Activated naive CD8-positive, alpha-beta T cell treated with anti-CD3 and anti-CD28 coated beads, Interleukin-2, amount 50 U/mL, for 24 hours (primary cell): ENCODE results near the gene LEMD3.

ENCODE experiments used
- ATAC-seq: fragments of 150-1000 bp; cut with Tn5 transposase; one replicate; pipeline ENCODE4 v1.10.0; 2021
- DNase-seq: peaks from one replicate; pipeline ENCODE4 v3.0.0; 2021
- H3K27ac Mint-ChIP-seq: one replicate; pipeline ENCODE4 v1.8.0; 2021; ENCODE audit warnings: mild to moderate bottlenecking, mixed read lengths
- H3K27me3 Mint-ChIP-seq: one replicate; pipeline ENCODE4 v1.8.0; 2021; ENCODE audit warnings: mixed read lengths
- H3K36me3 Mint-ChIP-seq: one replicate; pipeline ENCODE4 v1.8.0; 2021; ENCODE audit warnings: low read depth, mixed read lengths
- H3K4me1 Mint-ChIP-seq: one replicate; pipeline ENCODE4 v1.8.0; 2021; ENCODE audit warnings: mixed read lengths
- H3K4me3 Mint-ChIP-seq: one replicate; pipeline ENCODE4 v1.8.0; 2021; ENCODE audit warnings: mild to moderate bottlenecking, moderate library complexity, mixed read lengths
- H3K9me3 Mint-ChIP-seq: one replicate; pipeline ENCODE4 v1.8.0; 2021; ENCODE audit warnings: mixed read lengths

LEMD3 gene

GRCh38 chr12:65155784-65156183, 13.6 kb upstream of the LEMD3 start:
- peaks cover 18% of the 10 kb centered on the region for H3K4me1 Mint-ChIP-seq
- H3K27me3 Mint-ChIP-seq = peaks cover 8% of the 10 kb centered on the region
- H3K4me3 Mint-ChIP-seq = peak overlapping the region; percentile 54
- H3K36me3 Mint-ChIP-seq = no peaks in the 10 kb centered on the region
- DNase-seq (no peak), ATAC-seq (peak; percentile 42)
- peak overlapping the region; percentile 75 for H3K27ac Mint-ChIP-seq
- no peaks in the 10 kb centered on the region for H3K9me3 Mint-ChIP-seq

- ATAC-seq (peak; percentile 54), DNase-seq (no peak)
- Mint-ChIP-seq H3K36me3 (no peaks in the 10 kb centered on the region), H3K27ac (peak overlapping the region; percentile 75), H3K4me3 (peak overlapping the region; percentile 54), H3K9me3 (no peaks in the 10 kb centered on the region), H3K27me3 (peaks cover 10% of the 10 kb centered on the region), H3K4me1 (peaks cover 18% of the 10 kb centered on the region)
Measured at GRCh38 chr12:65156366-65156841, 13.0 kb upstream of the LEMD3 start.

GRCh38 chr12:65157091-65157490, 12.3 kb upstream of the LEMD3 start:
- no peak for DNase-seq
- no peak for ATAC-seq
- Mint-ChIP-seq H3K27me3 (peaks cover 10% of the 10 kb centered on the region), H3K36me3 (no peaks in the 10 kb centered on the region), H3K27ac (peak overlapping the region; percentile 75), H3K4me3 (peak overlapping the region; percentile 54), H3K4me1 (peaks cover 18% of the 10 kb centered on the region), H3K9me3 (no peaks in the 10 kb centered on the region)

- H3K4me3 Mint-ChIP-seq = no peak overlapping the region
- H3K36me3 Mint-ChIP-seq = no peaks in the 10 kb centered on the region
- no peak for DNase-seq
- no peaks in the 10 kb centered on the region for H3K9me3 Mint-ChIP-seq
- peak; percentile 28 for ATAC-seq
- peaks cover 12% of the 10 kb centered on the region for H3K27me3 Mint-ChIP-seq
- no peak overlapping the region for H3K27ac Mint-ChIP-seq
- H3K4me1 Mint-ChIP-seq = peaks cover 2% of the 10 kb centered on the region
Measured at GRCh38 chr12:65162609-65163008, 6.8 kb upstream of the LEMD3 start.

- H3K4me3 Mint-ChIP-seq = no peak overlapping the region
- H3K27ac Mint-ChIP-seq = no peak overlapping the region
- no peak for ATAC-seq
- no peaks in the 10 kb centered on the region for H3K9me3 Mint-ChIP-seq
- peaks cover 5% of the 10 kb centered on the region for H3K4me1 Mint-ChIP-seq
- no peak for DNase-seq
- peaks cover 12% of the 10 kb centered on the region for H3K27me3 Mint-ChIP-seq
- no peaks in the 10 kb centered on the region for H3K36me3 Mint-ChIP-seq
Measured at GRCh38 chr12:65164244-65164643, 5.1 kb upstream of the LEMD3 start.

GRCh38 chr12:65164774-65165173, 4.6 kb upstream of the LEMD3 start:
- ATAC-seq (no peak), DNase-seq (no peak)
- Mint-ChIP-seq H3K27me3 (peaks cover 11% of the 10 kb centered on the region), H3K36me3 (peaks cover 3% of the 10 kb centered on the region), H3K9me3 (no peaks in the 10 kb centered on the region), H3K4me1 (peaks cover 7% of the 10 kb centered on the region), H3K27ac (no peak overlapping the region), H3K4me3 (no peak overlapping the region)

- H3K27me3 Mint-ChIP-seq = no peaks in the 10 kb centered on the region
- peaks cover 33% of the 10 kb centered on the region for H3K4me1 Mint-ChIP-seq
- DNase-seq (no peak), ATAC-seq (no peak)
- H3K4me3 Mint-ChIP-seq = peak overlapping the region; percentile 97
- H3K36me3 Mint-ChIP-seq = peaks cover 19% of the 10 kb centered on the region
- no peaks in the 10 kb centered on the region for H3K9me3 Mint-ChIP-seq
- H3K27ac Mint-ChIP-seq = peak overlapping the region; percentile 98
Measured at GRCh38 chr12:65168681-65169319, 583 bp upstream of the LEMD3 start.

- H3K9me3 Mint-ChIP-seq = no peaks in the 10 kb centered on the region
- ATAC-seq = peak; percentile 64
- peaks cover 19% of the 10 kb centered on the region for H3K36me3 Mint-ChIP-seq
- peaks cover 34% of the 10 kb centered on the region for H3K4me1 Mint-ChIP-seq
- no peaks in the 10 kb centered on the region for H3K27me3 Mint-ChIP-seq
- H3K4me3 Mint-ChIP-seq = peak overlapping the region; percentile 97
- peak; percentile 67 for DNase-seq
- H3K27ac Mint-ChIP-seq = peak overlapping the region; percentile 79
Measured at GRCh38 chr12:65170209-65170881, 962 bp downstream of the LEMD3 start.

GRCh38 chr12:65171073-65171472, 1.7 kb downstream of the LEMD3 start:
- H3K9me3 Mint-ChIP-seq = no peaks in the 10 kb centered on the region
- H3K27ac Mint-ChIP-seq = peak overlapping the region; percentile 79
- ATAC-seq = no peak
- peaks cover 19% of the 10 kb centered on the region for H3K36me3 Mint-ChIP-seq
- H3K27me3 Mint-ChIP-seq = no peaks in the 10 kb centered on the region
- peak overlapping the region; percentile 97 for H3K4me3 Mint-ChIP-seq
- H3K4me1 Mint-ChIP-seq = peaks cover 34% of the 10 kb centered on the region
- DNase-seq = no peak

GRCh38 chr12:65171870-65172269, 2.5 kb downstream of the LEMD3 start:
- Mint-ChIP-seq H3K4me3 (peak overlapping the region; percentile 97), H3K27ac (no peak overlapping the region), H3K9me3 (no peaks in the 10 kb centered on the region), H3K4me1 (peaks cover 34% of the 10 kb centered on the region), H3K27me3 (no peaks in the 10 kb centered on the region), H3K36me3 (peaks cover 19% of the 10 kb centered on the region)
- ATAC-seq = no peak
- DNase-seq = no peak

GRCh38 chr12:65175385-65175784, 6.0 kb downstream of the LEMD3 start:
- ATAC-seq = no peak
- no peak overlapping the region for H3K27ac Mint-ChIP-seq
- no peak overlapping the region for H3K4me3 Mint-ChIP-seq
- H3K9me3 Mint-ChIP-seq = no peaks in the 10 kb centered on the region
- no peak for DNase-seq
- H3K4me1 Mint-ChIP-seq = peaks cover 29% of the 10 kb centered on the region
- no peaks in the 10 kb centered on the region for H3K27me3 Mint-ChIP-seq
- H3K36me3 Mint-ChIP-seq = peaks cover 20% of the 10 kb centered on the region

GRCh38 chr12:65182012-65182739, 12.8 kb downstream of the LEMD3 start:
- no peaks in the 10 kb centered on the region for H3K9me3 Mint-ChIP-seq
- peak overlapping the region; percentile 10 for H3K27ac Mint-ChIP-seq
- H3K4me3 Mint-ChIP-seq = peak overlapping the region; percentile 6
- H3K36me3 Mint-ChIP-seq = peaks cover 25% of the 10 kb centered on the region
- no peaks in the 10 kb centered on the region for H3K27me3 Mint-ChIP-seq
- peaks cover 42% of the 10 kb centered on the region for H3K4me1 Mint-ChIP-seq
- ATAC-seq (no peak), DNase-seq (no peak)

GRCh38 chr12:65184176-65184857, 14.9 kb downstream of the LEMD3 start:
- no peak overlapping the region for H3K27ac Mint-ChIP-seq
- H3K4me1 Mint-ChIP-seq = peaks cover 60% of the 10 kb centered on the region

GRCh38 chr12:65184858-65185229, 15.5 kb downstream of the LEMD3 start:
- DNase-seq (no peak), ATAC-seq (no peak)
- Mint-ChIP-seq H3K27ac (no peak overlapping the region), H3K9me3 (no peaks in the 10 kb centered on the region), H3K27me3 (no peaks in the 10 kb centered on the region), H3K4me3 (no peak overlapping the region), H3K36me3 (peaks cover 29% of the 10 kb centered on the region), H3K4me1 (peaks cover 64% of the 10 kb centered on the region)

More at GRCh38 chr12:65184176-65184857, 14.9 kb downstream of the LEMD3 start:
- peaks cover 28% of the 10 kb centered on the region for H3K36me3 Mint-ChIP-seq
- H3K4me3 Mint-ChIP-seq = no peak overlapping the region
- no peaks in the 10 kb centered on the region for H3K9me3 Mint-ChIP-seq
- H3K27me3 Mint-ChIP-seq = no peaks in the 10 kb centered on the region
- ATAC-seq (no peak), DNase-seq (no peak)
